22Rv1 (cell line): ENCODE results near the gene RASSF7.

Source experiments
- ZFX ChIP-seq: fragments of 450-650 bp; IDR thresholded peaks from 2 replicates; pipeline ENCODE4 v1.6.1; 2017; ENCODE audit warnings: antibody characterized with exemption, borderline replicate concordance
- TF ChIP-seq, protein P1 (sequence below): fragments of 450-650 bp; IDR thresholded peaks from 2 replicates; pipeline ENCODE4 v1.5.1; 2017; ENCODE audit warnings: mild to moderate bottlenecking

GRCh38 chr11:548700-549603 lies 11.8 kb upstream of the RASSF7 start:
- TF ChIP-seq, protein P1, sequence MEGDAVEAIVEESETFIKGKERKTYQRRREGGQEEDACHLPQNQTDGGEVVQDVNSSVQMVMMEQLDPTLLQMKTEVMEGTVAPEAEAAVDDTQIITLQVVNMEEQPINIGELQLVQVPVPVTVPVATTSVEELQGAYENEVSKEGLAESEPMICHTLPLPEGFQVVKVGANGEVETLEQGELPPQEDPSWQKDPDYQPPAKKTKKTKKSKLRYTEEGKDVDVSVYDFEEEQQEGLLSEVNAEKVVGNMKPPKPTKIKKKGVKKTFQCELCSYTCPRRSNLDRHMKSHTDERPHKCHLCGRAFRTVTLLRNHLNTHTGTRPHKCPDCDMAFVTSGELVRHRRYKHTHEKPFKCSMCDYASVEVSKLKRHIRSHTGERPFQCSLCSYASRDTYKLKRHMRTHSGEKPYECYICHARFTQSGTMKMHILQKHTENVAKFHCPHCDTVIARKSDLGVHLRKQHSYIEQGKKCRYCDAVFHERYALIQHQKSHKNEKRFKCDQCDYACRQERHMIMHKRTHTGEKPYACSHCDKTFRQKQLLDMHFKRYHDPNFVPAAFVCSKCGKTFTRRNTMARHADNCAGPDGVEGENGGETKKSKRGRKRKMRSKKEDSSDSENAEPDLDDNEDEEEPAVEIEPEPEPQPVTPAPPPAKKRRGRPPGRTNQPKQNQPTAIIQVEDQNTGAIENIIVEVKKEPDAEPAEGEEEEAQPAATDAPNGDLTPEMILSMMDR: no peak
- no peak for TF ChIP-seq ZFX
